ENCODE data around the gene SYT1.

GRCh38 chr12:79422060-79422812 is 557.7 kb downstream of the SYT1 start:
- TF ChIP-seq FOXM1 (IDR thresholded peaks at IDR 0.05; ENCODE audit: borderline replicate concordance), result no peak
- no peak for TF ChIP-seq SUZ12 (IDR thresholded peaks at IDR 0.05)
- TF ChIP-seq ELF4 (IDR thresholded peaks at IDR 0.05), result no peak
- no peak for TF ChIP-seq TARDBP (IDR thresholded peaks at IDR 0.05)
- no peak for TF ChIP-seq PKNOX1 (IDR thresholded peaks at IDR 0.05)
- no peak for TF ChIP-seq SP1 (IDR thresholded peaks at IDR 0.05)
- no peak for TF ChIP-seq LEF1 (IDR thresholded peaks at IDR 0.05; ENCODE audit: borderline replicate concordance)
- no peak for TF ChIP-seq FOXK2 (IDR thresholded peaks at IDR 0.05)
- no peak for TF ChIP-seq ARNT (IDR thresholded peaks at IDR 0.05)
- no peak for TF ChIP-seq BHLHE40 (IDR thresholded peaks at IDR 0.05; ENCODE audit: borderline replicate concordance)
